ENCODE measurements around the gene PPIB. TPM values are rescaled to one million over a fixed set of nuclear protein-coding genes. Genes with fewer than 3 reads are reported as not detected.

Gene PPIB
- total and polyA plus RNA-seq, 4 donors, result 379 to 768 (median 632) TPM

GRCh38 chr15:64112904-64113303 is 49.9 kb downstream of the PPIB start:
- H3K9me3 ChIP-seq (ENCODE audit: control insufficient read depth in 4 of 4, low read length in 3 of 4), result no peaks in the 10 kb centered on the region
- H3K36me3 ChIP-seq (ENCODE audit: control insufficient read depth in 4 of 4, insufficient read depth in 3 of 4, low read depth in 1 of 4, low read length in 3 of 4), result peaks cover 2 to 27% (median 21%) of the 10 kb centered on the region in 4 donors
- peak overlapping the region in 1 of 2 donors; percentile 54 for H3K27ac ChIP-seq (ENCODE audit: low read depth in 1 of 2, low read length in 2 of 2)
- no peak for TF ChIP-seq EGR1 (IDR thresholded peaks at IDR 0.05; ENCODE audit: low read depth in 2 of 2)
- TF ChIP-seq ZBTB33 (IDR thresholded peaks at IDR 0.05), result peak; percentile 17
- peak in 1 of 2 donors; percentile 33 for TF ChIP-seq HNF4A (conservative IDR thresholded peaks at IDR 0.05)
- no peak for TF ChIP-seq REST (IDR thresholded peaks at IDR 0.05)
- peak; percentile 24 for TF ChIP-seq RXRA (IDR thresholded peaks at IDR 0.05)
- no peak overlapping the region for H3K9ac ChIP-seq (ENCODE audit: low read depth in 1 of 2, low read length in 2 of 2)
- H3K4me3 ChIP-seq (ENCODE audit: low read depth in 1 of 3, low read length in 3 of 3), result no peak overlapping the region
- no peaks in the 10 kb centered on the region for H3K27me3 ChIP-seq (ENCODE audit: control insufficient read depth in 4 of 4, insufficient read depth in 4 of 4, low read length in 3 of 4)
- peaks cover 9 to 59% (median 46%) of the 10 kb centered on the region in 4 donors for H3K4me1 ChIP-seq (ENCODE audit: control insufficient read depth in 4 of 4, insufficient read depth in 4 of 4, low read length in 3 of 4)
- DNase-seq (ENCODE audit: low spot score), result no peak
- 84% methylated on average over 1 of the region's 1 CpG for WGBS

DNA sequence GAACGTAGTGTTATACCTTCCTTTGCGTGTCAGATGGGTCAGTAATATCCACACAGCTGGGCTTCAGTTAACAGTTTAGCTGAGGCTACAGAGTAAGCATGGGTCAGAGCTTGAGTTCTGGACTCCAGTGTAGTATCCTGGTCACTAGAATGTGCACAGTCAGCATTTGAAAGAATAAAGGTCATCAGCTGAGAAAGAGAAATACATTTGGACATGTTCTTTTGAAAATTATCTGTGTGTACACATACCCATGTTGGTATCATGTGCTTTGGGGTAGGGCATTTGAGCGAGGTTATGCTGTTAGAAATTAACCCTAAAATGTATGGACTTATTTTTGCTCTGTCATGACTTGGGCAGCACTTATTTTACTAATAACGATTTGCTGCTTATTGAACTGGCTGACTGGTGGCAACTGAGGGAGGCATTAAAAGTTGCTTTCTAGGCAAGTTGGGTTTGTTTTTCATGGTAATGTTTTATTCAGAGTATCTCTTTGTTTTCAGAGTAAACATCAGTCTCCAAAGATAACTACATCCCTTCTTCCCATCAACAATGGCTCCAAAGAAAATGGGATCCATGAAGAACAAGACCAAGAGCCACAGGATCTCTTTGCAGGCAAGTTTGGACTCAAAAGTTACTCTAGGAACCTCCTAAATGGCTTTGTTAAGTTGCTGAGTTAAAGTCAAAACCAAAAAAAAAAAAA is 50.6 kb downstream of the PPIB start:
- peaks cover 14 to 65% (median 51%) of the 10 kb centered on the region in 4 donors for H3K4me1 ChIP-seq (ENCODE audit: control insufficient read depth in 4 of 4, insufficient read depth in 4 of 4, low read length in 3 of 4)
- WGBS, result 26% methylated on average over 4 of the region's 4 CpGs
- peak; percentile 28 for TF ChIP-seq NR2F2 (IDR thresholded peaks at IDR 0.05)
- TF ChIP-seq SP1 (IDR thresholded peaks at IDR 0.05), result peak; percentile 70
- TF ChIP-seq TAF1 (conservative IDR thresholded peaks at IDR 0.05), result no peak
- peak; percentile 64 to 80 for TF ChIP-seq RXRA (IDR thresholded peaks at IDR 0.05)
- TF ChIP-seq, protein P1, sequence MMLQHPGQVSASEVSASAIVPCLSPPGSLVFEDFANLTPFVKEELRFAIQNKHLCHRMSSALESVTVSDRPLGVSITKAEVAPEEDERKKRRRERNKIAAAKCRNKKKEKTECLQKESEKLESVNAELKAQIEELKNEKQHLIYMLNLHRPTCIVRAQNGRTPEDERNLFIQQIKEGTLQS (IDR thresholded peaks at IDR 0.05), result no peak
- TF ChIP-seq RAD21 (IDR thresholded peaks at IDR 0.05), result peak in 1 of 2 donors; percentile 39
- peak; percentile 20 for TF ChIP-seq HNF4G (IDR thresholded peaks at IDR 0.05)
- peak; percentile 64 to 84 for TF ChIP-seq HNF4A (conservative IDR thresholded peaks at IDR 0.05)
- TF ChIP-seq FOXA1 (IDR thresholded peaks at IDR 0.05), result no peak
- TF ChIP-seq GABPA (IDR thresholded peaks at IDR 0.05 in 1 of 2, conservative IDR thresholded peaks at IDR 0.05 in 1 of 2), result no peak
- TF ChIP-seq, protein P2, sequence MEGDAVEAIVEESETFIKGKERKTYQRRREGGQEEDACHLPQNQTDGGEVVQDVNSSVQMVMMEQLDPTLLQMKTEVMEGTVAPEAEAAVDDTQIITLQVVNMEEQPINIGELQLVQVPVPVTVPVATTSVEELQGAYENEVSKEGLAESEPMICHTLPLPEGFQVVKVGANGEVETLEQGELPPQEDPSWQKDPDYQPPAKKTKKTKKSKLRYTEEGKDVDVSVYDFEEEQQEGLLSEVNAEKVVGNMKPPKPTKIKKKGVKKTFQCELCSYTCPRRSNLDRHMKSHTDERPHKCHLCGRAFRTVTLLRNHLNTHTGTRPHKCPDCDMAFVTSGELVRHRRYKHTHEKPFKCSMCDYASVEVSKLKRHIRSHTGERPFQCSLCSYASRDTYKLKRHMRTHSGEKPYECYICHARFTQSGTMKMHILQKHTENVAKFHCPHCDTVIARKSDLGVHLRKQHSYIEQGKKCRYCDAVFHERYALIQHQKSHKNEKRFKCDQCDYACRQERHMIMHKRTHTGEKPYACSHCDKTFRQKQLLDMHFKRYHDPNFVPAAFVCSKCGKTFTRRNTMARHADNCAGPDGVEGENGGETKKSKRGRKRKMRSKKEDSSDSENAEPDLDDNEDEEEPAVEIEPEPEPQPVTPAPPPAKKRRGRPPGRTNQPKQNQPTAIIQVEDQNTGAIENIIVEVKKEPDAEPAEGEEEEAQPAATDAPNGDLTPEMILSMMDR (IDR thresholded peaks at IDR 0.05; ENCODE audit: low read depth, low read length, missing input control), result no peak
- TF ChIP-seq YY1 (IDR thresholded peaks at IDR 0.05), result no peak
- TF ChIP-seq REST (IDR thresholded peaks at IDR 0.05), result no peak
- peak; percentile 23 for TF ChIP-seq ZBTB33 (IDR thresholded peaks at IDR 0.05)
- no peak overlapping the region for H3K9ac ChIP-seq (ENCODE audit: low read depth in 1 of 2, low read length in 2 of 2)
- H3K27me3 ChIP-seq (ENCODE audit: control insufficient read depth in 4 of 4, insufficient read depth in 4 of 4, low read length in 3 of 4), result no peaks in the 10 kb centered on the region
- H3K27ac ChIP-seq (ENCODE audit: low read depth in 1 of 2, low read length in 2 of 2), result peak overlapping the region; percentile 26 to 57
- H3K36me3 ChIP-seq (ENCODE audit: control insufficient read depth in 4 of 4, insufficient read depth in 3 of 4, low read depth in 1 of 4, low read length in 3 of 4), result peaks cover 2 to 22% (median 18%) of the 10 kb centered on the region in 4 donors
- no peak overlapping the region for H3K4me3 ChIP-seq (ENCODE audit: low read depth in 1 of 3, low read length in 3 of 3)
- DNase-seq (ENCODE audit: low spot score), result no peak
- no peaks in the 10 kb centered on the region for H3K9me3 ChIP-seq (ENCODE audit: control insufficient read depth in 4 of 4, low read length in 3 of 4)
